AG10803 (cell line): Measurements from ENCODE around the gene CD47.

Source experiments
- DNase-seq: peaks from one replicate; pipeline ENCODE4 v3.0.0; 2010; ENCODE audit warnings: low read depth
- H3K4me3 ChIP-seq: 2 replicates; pipeline ENCODE4 v1.5.1; 2011; ENCODE audit warnings: mild to moderate bottlenecking, low read length, control low read depth
- TF ChIP-seq, protein P1 (sequence below): conservative IDR thresholded peaks from 2 replicates; pipeline ENCODE4 v1.5.1; 2011; ENCODE audit warnings: mild to moderate bottlenecking, low read length, control low read depth, inconsistent platforms

The CD47 gene

DNA sequence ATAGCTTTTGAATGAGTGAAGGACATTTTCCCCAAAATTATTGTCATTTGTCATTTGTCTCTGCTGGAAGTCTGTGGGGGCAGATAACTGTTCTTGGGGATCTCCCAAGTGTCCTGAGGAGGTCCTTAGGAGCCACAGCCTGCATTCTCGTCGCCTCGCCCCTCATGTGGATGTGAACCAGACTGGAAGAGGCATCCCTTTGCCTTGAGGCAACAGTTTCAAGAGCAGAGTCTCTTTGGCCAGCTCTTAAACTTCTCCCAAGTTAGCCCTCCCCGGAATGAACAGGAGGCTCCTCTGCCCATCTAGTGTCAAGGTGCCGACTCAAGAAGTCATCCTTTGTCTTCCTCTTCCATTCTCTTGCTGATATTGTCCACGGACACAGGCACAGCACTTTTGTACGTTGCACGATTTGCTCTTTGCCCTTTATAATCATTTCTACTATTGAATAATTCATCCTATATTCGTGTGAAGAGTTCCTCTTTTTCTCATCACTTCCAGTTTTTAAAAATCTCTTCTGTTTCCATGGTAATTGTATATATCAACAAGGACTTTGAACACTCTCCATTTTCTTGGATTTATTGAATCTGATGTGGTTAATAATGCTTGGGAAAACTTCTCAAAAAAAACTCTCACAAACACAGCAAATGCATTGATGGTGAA lies 40.8 kb upstream of the CD47 start:
- TF ChIP-seq, protein P1, sequence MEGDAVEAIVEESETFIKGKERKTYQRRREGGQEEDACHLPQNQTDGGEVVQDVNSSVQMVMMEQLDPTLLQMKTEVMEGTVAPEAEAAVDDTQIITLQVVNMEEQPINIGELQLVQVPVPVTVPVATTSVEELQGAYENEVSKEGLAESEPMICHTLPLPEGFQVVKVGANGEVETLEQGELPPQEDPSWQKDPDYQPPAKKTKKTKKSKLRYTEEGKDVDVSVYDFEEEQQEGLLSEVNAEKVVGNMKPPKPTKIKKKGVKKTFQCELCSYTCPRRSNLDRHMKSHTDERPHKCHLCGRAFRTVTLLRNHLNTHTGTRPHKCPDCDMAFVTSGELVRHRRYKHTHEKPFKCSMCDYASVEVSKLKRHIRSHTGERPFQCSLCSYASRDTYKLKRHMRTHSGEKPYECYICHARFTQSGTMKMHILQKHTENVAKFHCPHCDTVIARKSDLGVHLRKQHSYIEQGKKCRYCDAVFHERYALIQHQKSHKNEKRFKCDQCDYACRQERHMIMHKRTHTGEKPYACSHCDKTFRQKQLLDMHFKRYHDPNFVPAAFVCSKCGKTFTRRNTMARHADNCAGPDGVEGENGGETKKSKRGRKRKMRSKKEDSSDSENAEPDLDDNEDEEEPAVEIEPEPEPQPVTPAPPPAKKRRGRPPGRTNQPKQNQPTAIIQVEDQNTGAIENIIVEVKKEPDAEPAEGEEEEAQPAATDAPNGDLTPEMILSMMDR, result no peak
- DNase-seq, result no peak
- no peak overlapping the region for H3K4me3 ChIP-seq

DNA sequence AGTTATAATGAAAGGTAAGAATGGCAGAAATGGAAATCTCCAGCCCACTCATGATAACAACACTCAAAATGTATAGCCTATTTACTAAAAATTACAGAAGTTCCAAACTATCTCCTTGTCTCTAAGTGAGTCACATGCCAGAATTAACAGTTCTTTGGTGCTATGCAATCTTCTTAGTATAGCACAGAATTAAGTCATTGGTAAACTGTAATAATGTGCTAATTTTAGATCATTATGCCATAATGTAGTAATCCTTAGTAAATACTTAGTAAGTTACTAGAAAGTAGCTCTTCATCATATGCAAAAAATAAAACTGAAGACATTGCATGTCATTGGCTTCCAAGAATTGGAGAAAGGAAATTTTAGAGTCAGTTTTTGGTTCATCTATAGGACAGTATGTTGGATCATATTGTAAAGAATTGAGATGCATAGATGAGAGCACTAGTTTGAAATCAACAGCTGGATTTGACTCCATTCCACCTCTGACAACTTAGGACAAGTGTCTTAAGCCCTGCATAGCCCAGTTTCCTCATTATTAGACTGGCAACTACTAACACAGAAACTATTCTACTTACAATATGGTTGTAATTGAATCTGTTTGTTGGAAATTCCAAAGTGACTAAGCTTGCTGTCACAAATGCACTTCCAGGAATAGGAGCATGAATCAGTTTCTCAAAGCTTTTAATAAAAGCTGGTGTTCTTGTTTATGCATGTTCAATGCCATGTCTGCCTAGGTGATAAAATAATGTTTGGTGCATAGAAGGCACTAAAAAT lies 40.1 kb upstream of the CD47 start:
- peak; percentile 89 for DNase-seq
- H3K4me3 ChIP-seq, result no peak overlapping the region
- TF ChIP-seq, protein P1, result no peak

DNA sequence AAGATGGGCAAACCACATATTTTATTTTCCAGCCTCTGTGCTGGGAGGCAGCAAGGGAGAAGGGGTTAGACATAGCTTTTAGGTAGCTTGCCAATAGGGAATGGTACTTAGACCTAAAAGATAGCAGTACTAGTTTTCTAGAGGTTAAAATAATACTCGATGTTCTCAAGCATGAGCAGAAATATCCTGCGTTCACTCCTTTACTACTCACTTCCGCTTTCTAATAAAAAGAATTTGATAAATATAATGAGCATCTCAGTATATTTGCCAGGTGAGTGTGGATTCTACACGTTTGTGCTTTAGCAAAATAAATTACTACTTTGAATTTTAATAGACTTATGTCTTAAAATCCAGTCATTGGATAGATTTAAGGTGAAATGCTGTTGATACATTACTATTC lies 39.4 kb upstream of the CD47 start:
- TF ChIP-seq, protein P1, result no peak
- no peak overlapping the region for H3K4me3 ChIP-seq
- DNase-seq, result no peak

DNA sequence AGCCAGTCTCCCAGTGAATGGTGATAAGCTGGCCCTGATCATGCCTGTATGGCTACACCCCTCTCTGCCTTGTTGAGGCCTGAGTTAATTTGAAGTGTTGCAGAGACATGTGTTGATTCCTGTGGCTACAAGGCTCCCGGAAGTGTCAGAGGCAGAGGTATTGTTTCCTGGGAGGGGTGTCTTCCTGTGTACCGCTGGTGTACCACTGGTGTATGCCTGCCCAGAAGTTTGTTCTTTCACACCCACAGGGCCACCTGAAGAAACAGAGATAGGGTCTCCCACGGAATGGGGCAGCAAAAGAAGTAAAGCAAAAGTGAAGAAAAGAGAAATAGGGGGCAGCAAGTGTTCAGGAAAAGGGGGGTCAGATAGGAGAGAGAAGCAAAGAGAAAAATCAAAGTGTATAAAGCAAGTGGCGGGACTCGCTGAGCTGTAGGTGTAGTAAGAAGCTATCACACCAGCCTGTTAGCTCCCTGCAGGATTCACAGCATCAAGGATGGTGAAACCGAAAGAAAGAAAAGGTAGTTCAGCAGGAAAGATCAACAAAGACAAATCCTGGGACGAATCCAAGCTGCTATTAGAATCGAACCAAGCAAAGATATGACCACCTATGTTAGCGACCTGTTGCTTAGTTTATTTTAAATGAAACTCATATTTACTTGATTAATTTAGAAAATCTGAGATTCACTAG lies 36.6 kb upstream of the CD47 start:
- no peak for DNase-seq
- TF ChIP-seq, protein P1, result no peak
- H3K4me3 ChIP-seq, result no peak overlapping the region

DNA sequence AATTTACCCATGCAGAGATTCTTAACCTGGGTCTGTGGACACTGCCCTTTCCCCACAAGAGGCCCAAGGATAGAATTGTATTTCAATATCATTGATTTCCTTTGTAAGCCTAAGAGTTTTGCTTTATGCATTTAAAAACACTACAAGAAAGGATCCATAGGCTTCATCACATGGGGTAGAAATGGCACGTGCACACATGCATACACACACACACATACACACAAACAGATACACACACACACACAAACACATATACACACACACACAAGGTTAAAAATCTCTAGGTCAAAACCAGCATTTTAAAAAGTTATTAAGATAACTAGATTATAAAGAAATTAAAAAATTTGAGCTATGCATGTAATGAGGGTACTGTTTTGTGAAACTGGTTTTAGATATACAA lies 35.5 kb upstream of the CD47 start:
- no peak overlapping the region for H3K4me3 ChIP-seq
- no peak for DNase-seq
- TF ChIP-seq, protein P1, result no peak

DNA sequence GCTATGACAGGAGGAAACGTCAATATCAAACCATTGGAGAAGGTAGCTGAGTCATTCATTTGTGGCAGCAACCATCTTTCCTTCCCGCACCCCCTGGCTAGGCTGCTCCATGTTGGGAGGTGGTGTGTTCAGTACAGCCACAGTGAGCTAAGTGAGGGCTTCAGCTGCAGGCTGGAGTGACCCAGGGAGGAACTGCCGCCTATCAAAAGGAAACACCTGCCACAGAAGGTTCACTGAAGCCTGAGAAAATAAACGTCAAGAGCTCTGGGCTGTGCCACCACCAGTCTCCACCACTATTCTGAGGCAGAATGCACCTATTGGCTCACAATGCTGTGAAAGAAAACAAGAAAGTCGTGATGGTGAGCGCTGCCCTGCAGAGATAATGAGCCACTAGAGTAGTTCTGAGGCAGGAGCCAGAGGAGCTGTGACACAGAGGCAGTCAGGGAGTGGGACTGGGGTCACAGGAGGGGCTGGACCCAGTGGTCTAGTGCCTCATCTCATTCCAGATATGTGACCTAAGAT lies 34.8 kb upstream of the CD47 start:
- DNase-seq, result no peak
- TF ChIP-seq, protein P1, result no peak
- H3K4me3 ChIP-seq, result no peak overlapping the region
